Measurements from ENCODE around the gene NFAT5. TPM values are rescaled to one million over a fixed set of nuclear protein-coding genes. Genes with fewer than 3 reads are reported as not detected.
"Not testable (repeated sequence)": the region's sequence is repeated elsewhere in the genome, so short reads cannot be mapped to it uniquely, and the experiment has no call there.

NFAT5 gene, protein sequence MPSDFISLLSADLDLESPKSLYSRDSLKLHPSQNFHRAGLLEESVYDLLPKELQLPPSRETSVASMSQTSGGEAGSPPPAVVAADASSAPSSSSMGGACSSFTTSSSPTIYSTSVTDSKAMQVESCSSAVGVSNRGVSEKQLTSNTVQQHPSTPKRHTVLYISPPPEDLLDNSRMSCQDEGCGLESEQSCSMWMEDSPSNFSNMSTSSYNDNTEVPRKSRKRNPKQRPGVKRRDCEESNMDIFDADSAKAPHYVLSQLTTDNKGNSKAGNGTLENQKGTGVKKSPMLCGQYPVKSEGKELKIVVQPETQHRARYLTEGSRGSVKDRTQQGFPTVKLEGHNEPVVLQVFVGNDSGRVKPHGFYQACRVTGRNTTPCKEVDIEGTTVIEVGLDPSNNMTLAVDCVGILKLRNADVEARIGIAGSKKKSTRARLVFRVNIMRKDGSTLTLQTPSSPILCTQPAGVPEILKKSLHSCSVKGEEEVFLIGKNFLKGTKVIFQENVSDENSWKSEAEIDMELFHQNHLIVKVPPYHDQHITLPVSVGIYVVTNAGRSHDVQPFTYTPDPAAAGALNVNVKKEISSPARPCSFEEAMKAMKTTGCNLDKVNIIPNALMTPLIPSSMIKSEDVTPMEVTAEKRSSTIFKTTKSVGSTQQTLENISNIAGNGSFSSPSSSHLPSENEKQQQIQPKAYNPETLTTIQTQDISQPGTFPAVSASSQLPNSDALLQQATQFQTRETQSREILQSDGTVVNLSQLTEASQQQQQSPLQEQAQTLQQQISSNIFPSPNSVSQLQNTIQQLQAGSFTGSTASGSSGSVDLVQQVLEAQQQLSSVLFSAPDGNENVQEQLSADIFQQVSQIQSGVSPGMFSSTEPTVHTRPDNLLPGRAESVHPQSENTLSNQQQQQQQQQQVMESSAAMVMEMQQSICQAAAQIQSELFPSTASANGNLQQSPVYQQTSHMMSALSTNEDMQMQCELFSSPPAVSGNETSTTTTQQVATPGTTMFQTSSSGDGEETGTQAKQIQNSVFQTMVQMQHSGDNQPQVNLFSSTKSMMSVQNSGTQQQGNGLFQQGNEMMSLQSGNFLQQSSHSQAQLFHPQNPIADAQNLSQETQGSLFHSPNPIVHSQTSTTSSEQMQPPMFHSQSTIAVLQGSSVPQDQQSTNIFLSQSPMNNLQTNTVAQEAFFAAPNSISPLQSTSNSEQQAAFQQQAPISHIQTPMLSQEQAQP (N-terminal part only)
- 31.4 TPM for total RNA-seq

DNA sequence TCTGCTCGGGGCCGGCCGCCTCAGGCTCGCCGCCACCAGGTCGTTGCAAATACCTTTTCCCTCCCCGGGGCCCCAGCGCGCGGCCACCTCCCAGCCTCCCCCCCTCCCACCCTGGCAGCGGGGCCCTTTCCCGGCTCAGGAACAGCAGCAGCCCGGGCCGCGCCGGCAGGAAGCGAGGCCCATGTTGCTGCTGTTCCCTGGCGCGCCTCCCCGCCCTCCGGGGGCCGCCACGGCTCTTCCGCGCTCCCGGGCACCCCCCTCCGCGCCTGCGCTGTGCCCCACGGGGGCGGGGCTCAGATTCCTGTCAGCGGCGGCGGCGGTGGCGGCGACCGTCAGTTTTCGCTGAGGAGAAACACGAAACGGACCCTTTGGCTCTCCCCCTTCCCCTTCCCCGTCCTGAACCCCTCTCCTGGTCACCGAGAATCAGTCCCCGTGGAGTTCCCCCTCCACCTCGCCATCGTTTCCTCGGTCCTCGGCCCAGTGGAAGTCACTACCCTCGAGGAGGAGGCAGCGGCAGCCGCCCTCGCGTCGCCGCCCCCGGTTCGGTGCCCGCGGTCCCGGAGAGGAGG lies at the start of gene NFAT5:
NFAT5 (plus strand) TSS at position 296 of the 569 bp plus-strand sequence. CDS start 336 bp downstream, outside the sequence.
- DNase-seq (ENCODE audit: low spot score), result peak; percentile 88

DNA sequence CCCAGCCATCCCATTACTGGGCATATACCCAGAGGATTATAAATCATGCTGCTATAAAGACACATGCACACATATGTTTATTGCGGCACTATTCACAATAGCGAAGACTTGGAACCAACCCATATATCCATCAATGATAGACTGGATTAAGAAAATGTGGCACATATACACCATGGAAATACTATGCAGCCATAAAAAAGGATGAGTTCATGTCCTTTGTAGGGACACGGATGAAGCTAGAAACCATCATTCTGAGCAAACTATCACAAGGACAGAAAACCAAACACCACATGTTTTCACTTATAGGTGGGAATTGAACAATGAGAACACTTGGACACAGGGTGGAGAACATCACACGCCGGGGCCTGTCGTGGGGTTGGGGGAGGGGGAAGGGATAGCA lies 47.9 kb upstream of the NFAT5 start:
- DNase-seq (ENCODE audit: low spot score), result not testable (repeated sequence)

DNA sequence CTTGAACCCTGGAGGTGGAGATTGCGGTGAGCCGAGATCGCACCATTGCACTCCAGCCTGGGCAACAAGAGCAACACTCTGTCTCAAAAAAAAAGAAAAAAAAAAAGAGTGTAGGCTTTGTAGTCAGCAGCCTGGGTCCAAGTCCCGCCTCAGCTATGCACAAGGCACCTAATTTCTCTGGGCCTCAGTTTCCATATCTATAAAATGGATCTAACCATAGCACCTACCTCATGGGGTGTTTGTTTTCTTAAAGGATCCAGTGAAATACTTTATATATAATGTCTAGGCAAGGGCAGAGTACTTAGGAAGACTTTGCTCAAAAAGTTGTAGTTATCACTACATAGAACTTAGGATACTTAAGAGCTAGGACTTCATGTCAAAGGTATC lies 45.4 kb upstream of the NFAT5 start:
- no peak for DNase-seq (ENCODE audit: low spot score)

DNA sequence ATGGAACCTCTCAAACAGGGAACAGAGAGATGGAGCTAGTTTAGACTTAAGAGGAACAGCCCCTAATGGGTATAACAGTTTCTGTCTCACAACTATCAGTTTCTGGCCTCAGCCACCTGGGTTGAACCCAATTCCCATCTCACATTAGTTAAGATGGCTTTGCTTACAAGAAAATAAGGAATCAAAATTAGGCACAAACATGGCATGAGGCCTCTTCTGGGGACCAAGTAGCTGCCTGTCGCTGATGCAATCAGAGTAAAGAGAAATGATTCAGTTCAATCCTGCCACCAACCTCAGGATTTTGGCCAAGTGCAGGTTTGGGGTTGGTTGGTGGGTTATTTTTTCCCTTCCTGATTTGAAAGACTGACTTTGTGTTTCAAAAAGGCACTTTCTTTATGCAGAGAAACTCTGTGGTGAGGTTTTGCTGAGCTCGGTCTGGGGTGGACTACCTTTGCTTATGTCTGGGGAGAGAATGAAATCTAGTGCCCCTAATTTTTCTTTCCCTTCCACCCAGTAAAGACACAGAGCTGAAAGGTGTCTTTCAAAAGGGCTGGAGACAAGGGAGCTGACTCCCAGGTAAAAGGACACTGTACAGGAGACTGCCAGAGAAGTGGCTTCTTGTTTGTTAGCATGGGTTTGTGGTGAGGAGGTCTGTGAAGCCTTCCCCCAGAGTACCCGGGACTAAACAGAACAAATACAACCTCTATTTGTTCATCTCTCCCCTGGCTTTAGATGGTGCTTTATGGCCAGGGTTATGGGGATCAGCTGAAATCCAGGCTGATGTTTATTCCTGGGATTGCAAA lies 44.8 kb upstream of the NFAT5 start:
- DNase-seq (ENCODE audit: low spot score), result no peak

DNA sequence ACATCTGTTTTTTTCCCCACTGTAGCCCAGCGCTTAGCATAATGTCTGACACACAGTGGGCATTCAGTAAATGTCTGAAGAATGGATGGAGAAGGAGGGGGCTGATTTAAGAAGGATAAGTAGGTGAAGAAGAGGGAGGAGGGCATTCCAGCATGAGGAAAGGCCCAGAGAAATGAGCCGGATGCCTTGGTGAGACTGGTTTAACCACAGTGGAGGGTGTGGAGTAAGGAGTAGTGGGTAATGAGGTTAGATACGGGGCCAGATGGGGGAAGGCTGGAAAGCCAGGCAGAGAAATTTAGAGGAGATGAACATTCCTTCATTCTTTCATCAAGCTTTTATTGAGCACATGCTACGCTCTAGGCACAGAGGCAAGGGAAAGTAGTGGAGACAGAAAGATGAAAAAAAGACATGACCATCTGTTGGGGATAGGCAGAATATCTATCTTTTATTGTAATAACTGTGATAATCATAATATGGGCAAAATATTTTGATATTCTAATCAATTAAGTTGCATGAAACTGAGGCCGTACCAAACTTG lies 43.7 kb upstream of the NFAT5 start:
- no peak for DNase-seq (ENCODE audit: low spot score)

DNA sequence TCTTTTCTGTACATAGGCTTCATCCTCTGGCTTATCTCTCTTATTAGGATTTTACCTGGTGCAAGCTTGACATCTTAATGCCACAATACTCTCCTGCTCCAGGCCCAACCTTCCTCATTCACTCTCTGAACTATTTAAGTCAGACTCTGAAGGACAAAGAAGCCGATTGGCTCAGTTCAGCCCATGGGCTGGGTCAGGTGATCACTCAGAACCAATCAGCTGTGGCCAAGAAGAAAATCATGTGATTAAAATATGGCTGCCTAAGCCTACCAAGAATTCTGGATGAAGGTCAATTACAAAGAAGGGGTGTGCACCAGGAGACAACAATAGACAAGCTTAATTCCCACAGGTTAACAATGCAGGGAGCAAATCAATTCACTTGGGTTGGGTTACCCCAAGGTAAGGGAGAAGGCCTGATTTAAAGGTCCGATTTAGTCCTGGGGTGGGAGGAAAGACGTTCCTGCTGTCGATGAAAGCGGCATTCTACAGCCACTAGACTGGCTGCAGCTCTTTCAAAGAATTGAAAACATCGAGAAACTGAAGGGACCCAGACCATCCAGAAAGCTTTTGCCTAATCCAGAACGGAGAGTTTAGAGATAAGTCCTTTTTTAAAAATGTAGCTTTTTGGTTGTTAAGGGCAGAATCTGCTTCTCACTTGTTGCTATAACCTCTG lies 42.9 kb upstream of the NFAT5 start:
- no peak for DNase-seq (ENCODE audit: low spot score)

DNA sequence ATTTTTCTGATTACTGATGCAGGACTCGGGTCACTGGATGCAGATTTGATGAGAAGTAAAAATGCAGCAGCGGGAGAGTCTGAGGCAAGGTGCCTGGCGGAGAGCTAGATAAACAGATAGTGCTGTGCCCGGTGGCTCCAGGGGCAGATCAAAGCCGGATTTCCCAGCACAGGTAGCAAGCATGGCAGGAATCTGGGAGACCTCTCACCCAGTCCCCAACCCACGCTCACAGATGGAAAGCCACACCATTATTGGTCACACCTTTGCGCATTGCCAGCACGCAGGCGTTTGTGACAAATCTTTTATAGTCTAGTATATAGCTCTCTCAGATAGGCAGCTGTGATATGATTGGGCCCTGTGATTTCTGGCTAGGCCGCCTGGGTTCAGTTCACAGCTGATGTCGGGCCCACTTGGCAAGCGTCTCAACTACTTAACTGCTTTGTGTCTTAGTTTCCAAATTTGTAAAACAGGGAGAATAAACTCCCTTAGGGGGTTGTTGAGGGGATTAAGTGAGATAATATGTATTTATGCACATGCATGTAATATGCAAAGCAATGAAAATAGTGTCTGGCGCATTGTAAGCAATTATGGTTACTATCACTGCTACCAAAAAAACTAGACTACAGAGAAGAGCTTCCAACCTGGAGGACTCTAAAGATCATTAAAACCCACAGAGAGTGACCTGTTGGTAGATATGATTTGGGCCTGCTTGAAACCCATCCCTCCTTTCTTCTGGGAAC lies 42.0 kb upstream of the NFAT5 start:
- no peak for DNase-seq (ENCODE audit: low spot score)

DNA sequence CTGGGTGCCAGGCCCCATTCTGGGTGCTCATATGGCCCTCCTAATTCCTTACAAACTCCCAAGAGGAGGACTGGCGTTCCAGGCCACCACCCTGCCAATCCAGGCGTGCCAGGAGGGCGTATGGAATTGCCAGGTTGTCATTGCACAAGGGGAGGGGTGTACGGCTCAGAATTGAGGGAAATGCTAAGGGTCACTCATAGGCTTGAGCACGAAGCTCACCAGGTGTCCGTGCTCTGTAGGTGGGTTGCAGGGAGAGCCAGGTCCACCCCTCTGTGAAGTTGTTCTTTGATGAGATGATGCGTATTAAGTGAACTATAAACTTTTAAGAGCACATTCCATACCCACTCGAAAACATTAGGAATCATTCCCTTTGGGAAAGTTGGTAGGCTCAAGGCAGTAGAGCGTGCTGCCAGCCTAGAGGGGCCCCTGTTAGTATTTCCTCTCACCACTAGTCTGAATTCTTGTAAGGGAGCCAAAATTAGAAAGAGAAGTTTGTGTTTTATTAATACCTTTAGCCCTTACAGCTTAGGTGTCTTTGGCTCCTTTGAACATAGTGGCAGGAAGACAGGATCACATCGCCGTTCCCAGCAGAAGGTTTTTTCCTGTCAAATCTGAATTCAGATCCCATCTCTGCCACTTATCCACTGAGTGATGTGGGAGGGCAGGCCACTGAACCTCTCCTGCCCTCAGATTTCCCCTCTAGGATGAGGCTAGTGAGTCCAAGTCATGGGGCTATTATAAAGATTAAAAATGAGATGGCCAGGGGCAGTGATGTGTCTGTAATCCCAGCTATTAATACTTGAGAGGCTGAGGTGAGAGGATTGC lies 38.7 kb upstream of the NFAT5 start:
- no peak for DNase-seq (ENCODE audit: low spot score)

DNA sequence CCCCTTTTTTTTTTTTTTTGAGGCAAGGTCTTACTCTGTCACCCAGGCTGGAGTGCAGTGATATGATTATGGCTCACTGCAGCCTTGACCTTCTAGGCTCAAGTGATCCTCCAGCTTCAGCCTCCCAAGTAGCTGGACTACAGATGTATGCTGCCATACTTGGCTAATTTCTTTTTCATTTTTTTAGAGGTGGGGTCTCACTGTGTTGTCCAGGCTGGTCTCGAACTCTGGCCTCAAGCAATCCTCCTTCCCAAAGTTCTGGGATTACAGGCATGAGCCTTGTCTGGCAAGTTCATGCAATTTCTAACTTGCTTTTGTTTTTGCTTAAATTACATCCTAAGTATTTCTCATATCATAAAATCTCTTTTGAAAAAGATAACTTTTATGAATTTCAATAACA lies 33.8 kb upstream of the NFAT5 start:
- no peak for DNase-seq (ENCODE audit: low spot score)

DNA sequence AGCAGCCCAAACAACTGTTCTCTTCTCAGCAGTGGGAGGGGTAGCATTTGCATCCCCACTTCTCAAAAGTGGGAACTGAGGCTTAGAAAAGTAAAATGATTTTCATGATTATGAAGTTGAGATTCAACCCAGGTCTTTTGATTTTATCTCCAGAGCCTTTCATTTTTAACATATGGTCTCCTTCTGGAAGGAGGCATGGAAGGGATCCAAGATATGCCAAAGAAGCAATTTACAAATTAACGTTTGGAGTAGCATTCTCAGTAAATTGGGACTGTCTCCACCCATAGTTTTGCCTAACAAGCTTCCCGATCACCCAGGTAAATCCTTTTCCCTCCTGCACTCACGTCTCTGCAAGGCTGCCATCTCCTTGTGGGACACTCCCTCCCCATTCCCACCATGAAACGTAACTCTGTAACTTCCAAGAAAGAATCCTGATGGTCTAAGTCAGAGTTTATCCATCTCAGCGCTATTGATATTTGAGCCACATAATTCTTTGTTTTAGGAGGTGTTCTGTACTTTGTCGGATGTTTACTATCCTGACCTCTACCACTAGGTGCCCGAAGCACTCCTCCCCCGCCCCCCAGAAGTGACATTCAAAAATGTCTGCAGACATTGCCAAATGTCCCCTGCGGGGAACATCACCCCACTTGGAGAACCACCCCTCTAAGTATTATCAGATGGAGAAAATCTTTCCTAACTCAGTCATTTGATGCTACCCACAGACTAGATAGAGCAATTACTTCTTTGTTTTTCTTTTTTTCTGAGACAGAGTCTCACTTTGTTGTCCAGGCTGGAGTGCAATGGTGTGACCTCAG lies 32.9 kb upstream of the NFAT5 start:
- no peak for DNase-seq (ENCODE audit: low spot score)

DNA sequence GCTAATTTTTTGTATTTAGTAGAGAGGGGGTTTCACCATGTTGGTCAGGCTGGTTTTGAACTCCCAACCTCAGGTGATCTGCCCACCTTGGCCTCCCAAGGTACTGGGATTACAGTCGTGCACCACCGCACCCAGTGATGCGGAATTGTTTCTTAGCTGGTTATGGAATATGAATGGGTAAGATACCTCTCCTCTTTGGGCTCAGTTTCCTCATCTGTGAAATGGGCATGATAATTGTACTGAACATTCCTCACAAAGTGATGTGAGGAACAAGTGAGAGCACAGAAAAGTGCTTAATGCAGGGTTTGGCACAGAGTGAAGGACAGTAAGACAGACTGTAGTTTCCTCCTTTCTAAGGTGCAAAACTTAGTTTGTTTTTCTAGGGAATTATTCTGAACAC lies 31.0 kb upstream of the NFAT5 start:
- no peak for DNase-seq (ENCODE audit: low spot score)

DNA sequence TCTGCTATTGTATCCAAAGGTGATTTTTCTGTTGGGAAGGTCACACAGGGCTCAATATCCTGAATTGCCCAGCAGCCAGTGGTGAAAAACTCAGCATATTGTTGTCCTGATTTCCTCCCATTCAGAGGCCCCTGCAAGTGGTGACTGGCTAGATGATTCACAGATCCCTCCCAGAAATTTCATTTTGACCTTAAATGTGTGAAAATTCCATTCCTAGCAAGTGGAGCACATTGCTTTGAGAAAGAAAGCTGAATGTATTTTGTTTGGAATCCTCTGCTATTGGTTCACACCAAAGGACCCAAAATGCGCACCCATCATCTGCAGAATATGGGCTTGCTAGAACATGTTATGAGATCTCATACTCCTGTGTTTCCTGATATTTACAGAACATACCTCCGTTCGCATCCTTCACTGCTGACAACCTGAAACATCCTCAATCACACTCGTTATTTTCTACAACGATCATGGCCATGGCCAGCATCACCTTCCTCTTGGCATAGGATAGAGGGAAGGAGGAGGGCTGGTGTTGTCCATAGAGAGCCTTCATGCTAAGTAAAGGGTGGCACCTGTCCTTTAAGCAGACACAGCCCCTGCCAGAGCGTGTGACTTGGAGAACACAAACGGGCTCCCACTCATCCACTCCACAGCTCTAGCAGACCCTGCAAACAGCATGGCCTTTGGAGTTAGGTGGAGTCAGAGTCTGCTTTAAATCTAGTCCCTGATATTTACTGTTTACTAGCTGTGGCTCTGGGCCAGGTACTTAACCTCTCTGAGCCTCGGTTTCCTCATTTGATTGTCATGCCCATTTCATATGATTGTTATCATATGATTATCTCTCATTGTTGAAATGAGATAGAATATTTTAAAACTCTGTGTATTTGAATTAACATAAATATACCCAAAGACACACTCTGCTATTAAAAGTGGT lies 30.4 kb upstream of the NFAT5 start:
- DNase-seq (ENCODE audit: low spot score), result no peak

DNA sequence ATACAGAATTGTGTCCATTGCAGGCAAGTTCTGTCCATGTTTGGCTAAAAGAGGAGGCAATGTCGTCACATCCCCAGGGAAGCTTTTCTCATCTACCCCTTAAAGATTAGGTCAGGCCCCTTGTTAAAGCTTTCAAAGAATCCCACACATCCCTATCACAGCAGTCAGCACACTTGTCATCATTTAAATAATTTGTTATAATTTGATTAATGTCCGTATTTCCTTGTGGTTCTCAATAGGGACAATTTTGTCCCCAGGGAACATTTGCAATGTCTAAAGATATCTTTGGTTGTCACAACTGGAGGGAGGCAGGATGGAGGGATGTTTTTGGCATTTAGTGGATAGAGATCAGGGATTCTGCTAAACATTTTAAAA lies 28.1 kb upstream of the NFAT5 start:
- DNase-seq (ENCODE audit: low spot score), result no peak

DNA sequence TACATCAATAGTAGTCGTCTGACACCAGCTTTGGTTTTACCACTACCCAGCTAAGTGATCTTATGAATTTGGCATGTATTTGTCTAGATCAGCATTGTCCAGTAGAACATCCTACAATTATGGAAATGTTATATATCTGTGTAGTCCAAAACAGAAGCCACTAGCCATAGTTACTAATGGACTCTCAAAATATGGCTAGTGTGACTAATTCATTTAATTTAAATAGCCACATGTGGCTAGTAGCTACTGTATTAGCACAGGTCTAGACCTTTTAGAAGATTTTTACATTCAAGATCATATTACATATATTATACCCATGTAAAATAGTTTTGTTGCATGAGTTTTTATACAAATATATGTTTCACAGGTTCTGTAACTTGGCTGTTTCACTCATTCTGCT lies 27.0 kb upstream of the NFAT5 start:
- DNase-seq (ENCODE audit: low spot score), result no peak

DNA sequence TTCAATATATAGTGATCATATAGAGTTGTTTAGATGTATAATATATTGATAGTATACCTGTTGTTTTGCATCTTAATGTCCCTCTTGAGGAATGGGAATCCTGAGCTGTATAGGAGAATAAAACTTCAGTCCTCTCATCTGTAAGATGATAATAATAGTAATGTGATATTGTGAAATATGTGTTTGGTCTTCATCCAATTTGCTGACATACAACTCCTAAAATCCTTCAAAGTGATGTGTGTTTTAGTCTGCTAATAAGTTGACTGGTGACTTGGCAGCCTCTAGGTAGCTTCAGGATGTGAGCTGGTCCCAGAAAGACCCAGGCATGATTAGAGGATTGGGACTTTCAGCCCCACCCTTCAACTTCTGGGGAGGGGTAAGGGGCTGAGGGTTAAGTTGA lies 22.8 kb upstream of the NFAT5 start:
- no peak for DNase-seq (ENCODE audit: low spot score)

DNA sequence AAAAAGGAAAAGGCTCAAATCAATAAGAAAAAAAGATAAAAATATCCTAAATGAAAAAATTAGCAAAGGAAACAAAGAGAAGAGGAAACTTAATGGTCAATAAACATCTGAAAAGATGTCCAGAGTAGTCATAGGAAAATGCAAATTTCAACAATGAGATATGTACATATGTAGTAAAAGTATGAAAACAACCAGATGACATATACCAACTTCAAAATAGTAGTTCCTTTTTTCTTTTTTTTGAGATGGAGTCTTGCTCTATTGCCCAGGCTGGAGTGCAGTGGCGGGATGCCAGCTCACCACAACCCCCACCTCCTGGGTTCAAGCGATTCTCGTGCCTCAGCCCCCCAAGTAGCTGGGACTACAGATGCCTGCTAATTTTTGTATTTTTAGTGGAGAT lies 21.7 kb upstream of the NFAT5 start:
- no peak for DNase-seq (ENCODE audit: low spot score)

DNA sequence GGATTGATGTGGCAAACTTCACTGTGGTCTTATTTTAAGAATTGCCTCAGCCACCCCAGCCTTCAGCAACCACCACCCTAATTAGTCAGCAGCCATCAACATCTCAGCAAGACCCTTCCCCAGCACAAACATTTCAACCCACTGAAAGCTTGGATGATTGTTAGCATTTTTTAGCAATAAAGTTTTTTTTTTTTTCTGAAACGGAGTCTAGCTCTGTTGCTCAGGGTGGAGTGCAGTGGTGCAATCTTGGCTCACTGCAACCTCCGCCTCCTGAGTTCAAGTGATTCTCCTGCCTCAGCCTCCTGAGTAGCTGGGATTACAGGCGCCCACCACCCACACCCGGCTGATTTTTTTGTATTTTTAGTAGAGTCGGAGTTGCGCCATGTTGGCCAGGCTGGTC lies 19.1 kb upstream of the NFAT5 start:
- not testable (repeated sequence) for DNase-seq (ENCODE audit: low spot score)

Data from mucosa of gallbladder (tissue), 1 donor.